Tibial nerve (tissue), 4 donors: ENCODE data around the gene GREM1. TPM values are rescaled to one million over a fixed set of nuclear protein-coding genes. Genes with fewer than 3 reads are reported as not detected.

ENCODE experiments used
- DNase-seq, 2 donors: peaks; one replicate each; pipeline ENCODE4 v3.0.0-alpha.2; 2019; ENCODE audit warnings: low spot score in 2 of 2
- H3K27ac ChIP-seq, 4 donors: fragments of 200-600 bp; sonication (generic) in 3 of 4; one replicate each; pipeline ENCODE4 v1.5.1; 2017 to 2019; ENCODE audit warnings: mild to moderate bottlenecking in 1 of 4
- H3K27me3 ChIP-seq, 2 donors: fragments of 200-600 bp; sonication (generic) in 1 of 2; one replicate each; pipeline versions ENCODE4 v1.5.1 to v1.6.0; 2017 to 2019
- H3K36me3 ChIP-seq, 3 donors: fragments of 200-600 bp; sonication (generic); one replicate each; pipeline ENCODE4 v1.5.1; 2018 to 2019
- H3K4me1 ChIP-seq, 4 donors: fragments of 200-600 bp; sonication (generic) in 3 of 4; one replicate each; pipeline ENCODE4 v1.5.1; 2017 to 2019
- H3K4me3 ChIP-seq, 4 donors: fragments of 200-600 bp; sonication (generic) in 3 of 4; one replicate each; pipeline ENCODE4 v1.5.1; 2017 to 2019; ENCODE audit warnings: mild to moderate bottlenecking in 1 of 4, moderate library complexity in 1 of 4
- H3K9me3 ChIP-seq, 4 donors: fragments of 200-600 bp; sonication (generic) in 3 of 4; one replicate each; pipeline ENCODE4 v1.5.1; 2017 to 2019
- EP300 ChIP-seq, 2 donors: sonication (generic); formaldehyde crosslinking; IDR thresholded peaks; one replicate each; pipeline ENCODE4 v1.6.1; 2017; ENCODE audit warnings: antibody characterized with exemption in 2 of 2, mild to moderate bottlenecking in 1 of 2
- POLR2A ChIP-seq, 2 donors: fragments of 450-650 bp; IDR thresholded peaks; one replicate each; pipeline ENCODE4 v1.6.1; 2017; ENCODE audit warnings: antibody characterized with exemption in 2 of 2, mild to moderate bottlenecking in 2 of 2, moderate library complexity in 2 of 2
- WGBS, 2 donors: methylation state at CpG; one replicate each; pipeline ENCODE4 v1.1.5; 2018; 5-methylcytosine and 5-hydroxymethylcytosine counted together
- total RNA-seq, 4 donors: library from RNA; depleted of rRNA; stranded (reverse); fragments of >200 nt; gene quantifications; one replicate each; pipeline ENCODE4 v1.1.0, GENCODE V29; 2016
- TF ChIP-seq, protein P1 (sequence below), 5 experiments: fragments of 200-600 bp in 3 of 5; fragments of 450-650 bp in 2 of 5; sonication (generic) in 3 of 5; IDR thresholded peaks; one replicate each; pipeline ENCODE4 v1.5.1; 2016 to 2019; ENCODE audit warnings: antibody characterized with exemption in 5 of 5, mild to moderate bottlenecking in 3 of 5, moderate library complexity in 2 of 5

Gene GREM1
- total RNA-seq, 4 donors from 2014 or later: 0.30 TPM; not detected in 3

GRCh38 chr15:32735989-32736700, 18.3 kb downstream of the GREM1 start:
- TF ChIP-seq EP300 (IDR thresholded peaks at IDR 0.05): no peak
- TF ChIP-seq, protein P1, sequence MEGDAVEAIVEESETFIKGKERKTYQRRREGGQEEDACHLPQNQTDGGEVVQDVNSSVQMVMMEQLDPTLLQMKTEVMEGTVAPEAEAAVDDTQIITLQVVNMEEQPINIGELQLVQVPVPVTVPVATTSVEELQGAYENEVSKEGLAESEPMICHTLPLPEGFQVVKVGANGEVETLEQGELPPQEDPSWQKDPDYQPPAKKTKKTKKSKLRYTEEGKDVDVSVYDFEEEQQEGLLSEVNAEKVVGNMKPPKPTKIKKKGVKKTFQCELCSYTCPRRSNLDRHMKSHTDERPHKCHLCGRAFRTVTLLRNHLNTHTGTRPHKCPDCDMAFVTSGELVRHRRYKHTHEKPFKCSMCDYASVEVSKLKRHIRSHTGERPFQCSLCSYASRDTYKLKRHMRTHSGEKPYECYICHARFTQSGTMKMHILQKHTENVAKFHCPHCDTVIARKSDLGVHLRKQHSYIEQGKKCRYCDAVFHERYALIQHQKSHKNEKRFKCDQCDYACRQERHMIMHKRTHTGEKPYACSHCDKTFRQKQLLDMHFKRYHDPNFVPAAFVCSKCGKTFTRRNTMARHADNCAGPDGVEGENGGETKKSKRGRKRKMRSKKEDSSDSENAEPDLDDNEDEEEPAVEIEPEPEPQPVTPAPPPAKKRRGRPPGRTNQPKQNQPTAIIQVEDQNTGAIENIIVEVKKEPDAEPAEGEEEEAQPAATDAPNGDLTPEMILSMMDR (IDR thresholded peaks at IDR 0.05): no peak
- no peak for TF ChIP-seq POLR2A (IDR thresholded peaks at IDR 0.05)
- DNase-seq: no peak
- H3K36me3 ChIP-seq: no peaks in the 10 kb centered on the region
- peaks cover 0 to 13% (median 1%) of the 10 kb centered on the region in 4 donors for H3K9me3 ChIP-seq
- no peaks in the 10 kb centered on the region for H3K4me1 ChIP-seq
- H3K27me3 ChIP-seq: no peaks in the 10 kb centered on the region
- WGBS, 2 donors: 84 to 88% methylated on average over 2 of the region's 2 CpGs
- no peak overlapping the region for H3K4me3 ChIP-seq
- H3K27ac ChIP-seq: no peak overlapping the region

DNA sequence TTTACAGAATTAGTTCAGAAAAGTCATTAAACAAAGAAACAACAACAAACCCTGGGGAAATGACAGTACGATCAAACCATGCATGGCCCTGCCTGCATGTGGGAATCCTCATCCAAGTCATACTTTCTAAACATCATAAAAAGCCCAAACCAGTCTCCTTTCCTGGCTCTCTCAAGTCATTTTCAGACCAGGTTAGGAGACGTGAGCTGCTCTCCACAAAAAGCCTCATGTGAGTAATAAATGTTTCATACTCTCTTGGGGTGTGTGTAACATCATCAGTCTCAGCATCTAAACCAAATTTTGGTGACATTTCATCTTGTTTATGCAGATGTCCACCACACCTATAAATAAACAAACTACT, 18.9 kb downstream of the GREM1 start:
- Histone ChIP-seq H3K27me3 (no peaks in the 10 kb centered on the region), H3K4me3 (no peak overlapping the region), H3K9me3 (peaks cover 0 to 18% (median 1%) of the 10 kb centered on the region in 4 donors), H3K36me3 (no peaks in the 10 kb centered on the region), H3K4me1 (no peaks in the 10 kb centered on the region), H3K27ac (no peak overlapping the region)
- no peak for TF ChIP-seq POLR2A (IDR thresholded peaks at IDR 0.05)
- no peak for TF ChIP-seq EP300 (IDR thresholded peaks at IDR 0.05)
- TF ChIP-seq, protein P1 (IDR thresholded peaks at IDR 0.05): no peak
- 70 to 78% methylated on average over 2 of the region's 2 CpGs for WGBS, 2 donors
- no peak for DNase-seq

DNA sequence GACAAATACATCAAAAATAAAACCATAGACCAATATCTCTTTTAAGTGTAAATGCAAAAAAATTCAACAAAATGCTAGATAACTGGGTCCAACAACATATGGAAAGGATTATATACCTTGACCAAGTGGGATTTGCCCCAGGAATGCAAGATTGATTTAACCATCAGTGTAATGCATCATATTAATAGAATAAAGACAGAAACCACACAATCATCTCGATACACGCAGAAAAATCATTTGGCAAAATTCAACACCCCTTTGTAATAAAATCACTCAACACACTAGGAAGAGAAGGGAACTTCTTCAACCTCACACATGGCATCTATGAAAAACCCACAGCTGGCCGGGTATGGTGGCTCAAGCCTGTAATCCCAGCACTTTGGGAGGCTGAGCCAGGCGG, 19.5 kb downstream of the GREM1 start:
- 71 to 82% methylated on average over 4 of the region's 4 CpGs for WGBS, 2 donors
- Histone ChIP-seq H3K27me3 (no peaks in the 10 kb centered on the region), H3K36me3 (no peaks in the 10 kb centered on the region), H3K9me3 (peaks cover 0 to 19% (median 1%) of the 10 kb centered on the region in 4 donors), H3K4me1 (no peaks in the 10 kb centered on the region), H3K4me3 (no peak overlapping the region), H3K27ac (no peak overlapping the region)
- no peak for DNase-seq
- TF ChIP-seq, protein P1 (IDR thresholded peaks at IDR 0.05): no peak
- TF ChIP-seq EP300 (IDR thresholded peaks at IDR 0.05) (no peak), POLR2A (IDR thresholded peaks at IDR 0.05) (no peak)

DNA sequence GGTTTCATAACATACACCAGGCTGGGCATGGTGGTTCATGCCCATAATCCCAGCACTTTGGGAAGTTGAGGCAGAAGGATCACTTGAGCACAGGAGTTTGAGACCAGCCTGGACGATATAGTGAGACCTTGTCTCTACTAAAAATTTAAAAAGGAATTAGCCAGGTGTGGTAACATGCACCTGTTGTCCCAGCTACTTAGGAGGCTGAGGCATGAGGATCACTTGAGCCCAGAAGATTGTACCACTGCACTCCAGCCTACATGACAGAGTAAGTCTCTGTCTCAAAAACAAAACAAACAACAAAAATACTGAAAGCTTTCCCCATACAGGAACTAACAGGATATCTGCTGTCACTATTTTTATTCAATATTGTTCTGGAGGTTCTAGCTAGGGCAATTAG, 20.9 kb downstream of the GREM1 start:
- H3K27ac ChIP-seq: no peak overlapping the region
- peaks cover 0 to 19% (median 1%) of the 10 kb centered on the region in 4 donors for H3K9me3 ChIP-seq
- H3K4me3 ChIP-seq: no peak overlapping the region
- H3K36me3 ChIP-seq: no peaks in the 10 kb centered on the region
- no peaks in the 10 kb centered on the region for H3K27me3 ChIP-seq
- WGBS, 2 donors: 75 to 91% methylated on average over 1 of the region's 1 CpG
- TF ChIP-seq POLR2A (IDR thresholded peaks at IDR 0.05): no peak
- TF ChIP-seq EP300 (IDR thresholded peaks at IDR 0.05): no peak
- TF ChIP-seq, protein P1 (IDR thresholded peaks at IDR 0.05): no peak
- no peaks in the 10 kb centered on the region for H3K4me1 ChIP-seq
- no peak for DNase-seq

DNA sequence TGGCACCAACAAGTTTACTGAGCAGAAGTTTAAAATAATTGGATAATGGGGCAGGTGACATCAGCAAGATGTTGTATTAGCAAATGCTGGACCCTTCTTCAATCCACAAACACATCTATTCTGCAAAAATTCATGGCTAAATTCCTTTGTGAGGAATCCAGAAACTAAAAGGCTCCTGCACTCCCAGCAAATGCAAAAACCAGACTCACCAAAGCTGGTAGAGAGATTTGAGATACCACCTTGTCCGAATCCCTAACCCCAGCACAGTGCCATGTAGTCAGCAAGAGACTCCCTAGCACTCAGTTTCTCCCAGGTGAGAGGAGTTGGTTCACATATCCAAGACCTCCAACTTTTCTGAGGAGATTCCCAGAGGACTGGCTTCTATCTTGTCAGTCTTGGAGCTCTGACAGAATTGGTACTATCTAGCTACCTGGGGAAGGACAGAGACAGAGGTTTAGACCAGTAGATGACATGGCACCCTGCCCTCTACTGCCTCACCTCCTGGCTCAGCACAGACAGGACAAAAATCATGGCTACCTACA, 21.8 kb downstream of the GREM1 start:
- no peak for DNase-seq
- no peaks in the 10 kb centered on the region for H3K27me3 ChIP-seq
- peaks cover 0 to 19% (median 1%) of the 10 kb centered on the region in 4 donors for H3K9me3 ChIP-seq
- H3K27ac ChIP-seq: no peak overlapping the region
- 65 to 73% methylated on average over 1 of the region's 1 CpG for WGBS, 2 donors
- H3K36me3 ChIP-seq: no peaks in the 10 kb centered on the region
- TF ChIP-seq EP300 (IDR thresholded peaks at IDR 0.05): no peak
- no peak for TF ChIP-seq POLR2A (IDR thresholded peaks at IDR 0.05)
- H3K4me1 ChIP-seq: no peaks in the 10 kb centered on the region
- H3K4me3 ChIP-seq: no peak overlapping the region
